ENCODE data around the gene CCDC82. TPM values are rescaled to one million over a fixed set of nuclear protein-coding genes. Genes with fewer than 3 reads are reported as not detected.
A peak's percentile ranks its signal among the peaks of the same experiment; 100 is the strongest.

The CCDC82 gene
- polyA plus RNA-seq, 2 of the 4 experiments (the other 2 are of a cell fraction) = 17.6 to 27.6 TPM

DNA sequence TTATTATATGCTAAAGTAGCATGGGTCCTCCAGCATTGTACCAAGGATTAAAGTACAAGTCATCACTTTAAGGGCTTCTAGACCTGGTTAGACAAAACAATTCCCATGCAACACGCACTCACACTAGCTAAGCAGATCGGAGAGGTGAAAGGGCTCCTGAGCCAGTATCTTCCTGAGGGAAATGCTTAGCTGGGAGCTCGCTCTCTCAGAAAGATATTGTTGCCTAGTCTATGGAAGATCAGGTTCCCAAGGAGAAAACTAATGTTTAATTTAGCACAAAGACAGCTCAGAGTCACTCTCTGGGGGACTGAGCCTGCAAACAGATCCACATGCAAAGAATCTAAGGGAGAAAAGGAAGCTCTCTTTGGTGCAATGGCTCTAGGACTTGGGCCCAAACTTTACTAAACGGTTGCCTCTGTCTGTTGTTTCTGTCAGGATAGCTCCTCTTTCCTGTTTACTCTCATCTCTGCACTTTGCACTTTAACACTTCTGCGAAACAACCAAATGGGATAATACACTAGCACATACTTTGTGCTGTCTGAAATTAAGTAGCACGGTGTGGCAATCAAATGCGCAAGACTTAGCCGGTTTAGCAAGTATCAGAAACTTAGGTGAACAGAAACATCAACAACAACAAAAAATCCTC, 57.5 kb downstream of the CCDC82 start:
- Histone ChIP-seq H3K4me3 (no peak overlapping the region), H3K4me1 (peaks cover 35% of the 10 kb centered on the region), H3K9me3 (no peaks in the 10 kb centered on the region), H3K4me2 (peak overlapping the region; percentile 32; the same call in 2 of the 3 replicates), H3K27ac (no peak overlapping the region)
- ATAC-seq = no peak; a peak in 1 of 6 replicates
- POLR2A ChIA-PET = no interaction called here
- DNase-seq (ENCODE audit: low read depth in 1 of 2, low spot score in 1 of 2) = no peak
- FAIRE-seq = no peak
- CTCF ChIA-PET = interaction anchor here (1.3 to 4.0 kb wide), 2 partner anchors 11 to 496 kb away, joined by 4 to 15 read pairs; partner anchors contain the start of gene MAML2
- 69% methylated on average over 8 of the region's 8 CpGs for WGBS (ENCODE audit: missing lambda C conversion rate)
- TF ChIP-seq HDAC2 (IDR thresholded peaks at IDR 0.05) = no peak
- no peak for TF ChIP-seq ATOH8 (CRISPR knock-in tag; IDR thresholded peaks at IDR 0.05; ENCODE audit: low read depth)
- no peak for TF ChIP-seq REST (IDR thresholded peaks at IDR 0.05)
- TF ChIP-seq CBX2 (IDR thresholded peaks at IDR 0.05; ENCODE audit: borderline replicate concordance, low read depth) = no peak
- TF ChIP-seq POLR2AphosphoS2 (conservative IDR thresholded peaks at IDR 0.05; ENCODE audit: low read length) = no peak
- TF ChIP-seq POLR2A (IDR thresholded peaks at IDR 0.05; ENCODE audit: low read length) = no peak
- no peak for TF ChIP-seq ZC3H11A (IDR thresholded peaks at IDR 0.05)
- TF ChIP-seq PHF8 (IDR thresholded peaks at IDR 0.05; ENCODE audit: borderline replicate concordance, low read depth) = no peak
- TF ChIP-seq FOXS1 (CRISPR knock-in tag; IDR thresholded peaks at IDR 0.05) = no peak
- no peak for TF ChIP-seq KDM1A (IDR thresholded peaks at IDR 0.05; ENCODE audit: low read depth)
- no peak for TF ChIP-seq CHD4 (IDR thresholded peaks at IDR 0.05; ENCODE audit: borderline replicate concordance)

DNA sequence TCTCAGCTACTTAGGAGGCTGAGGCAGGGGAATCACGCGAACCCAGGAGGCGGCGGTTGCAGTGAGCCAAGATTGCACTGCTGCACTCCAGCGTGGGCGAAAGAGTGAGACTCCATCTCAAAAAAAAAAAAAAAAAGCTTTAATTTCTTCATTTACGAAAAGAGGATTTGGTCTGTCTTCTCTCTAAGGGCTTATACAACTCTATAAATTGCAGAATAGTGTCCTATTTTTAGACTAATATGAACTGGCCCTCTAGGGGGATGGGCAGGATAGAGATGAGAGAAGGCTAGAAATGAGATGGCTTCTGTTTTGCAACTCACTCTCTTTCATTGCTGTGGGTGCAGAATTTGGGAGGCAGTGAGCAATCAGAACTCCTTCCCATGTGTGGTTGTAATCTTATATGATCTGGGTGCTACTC, 58.0 kb downstream of the CCDC82 start:
- Histone ChIP-seq H3K4me2 (peak overlapping the region; percentile 32; the same call in 1 of the 3 replicates), H3K27ac (no peak overlapping the region), H3K4me1 (peaks cover 34% of the 10 kb centered on the region), H3K4me3 (no peak overlapping the region), H3K9me3 (no peaks in the 10 kb centered on the region)
- WGBS (ENCODE audit: missing lambda C conversion rate) = 97% methylated on average over 7 of the region's 7 CpGs
- no peak for FAIRE-seq
- ChIA-PET POLR2A (no interaction called here), CTCF (interaction anchor here (4.0 kb wide), 1 partner anchor 11 kb away, joined by 15 read pairs; the partner anchor contains the start of gene MAML2)
- no peak for ATAC-seq
- DNase-seq (ENCODE audit: low read depth in 1 of 2, low spot score in 1 of 2) = no peak
- no peak for TF ChIP-seq CHD2 (IDR thresholded peaks at IDR 0.05; ENCODE audit: low read length, partially characterized antibody)
- TF ChIP-seq ZC3H11A (IDR thresholded peaks at IDR 0.05) = no peak
- no peak for TF ChIP-seq KDM5A (IDR thresholded peaks at IDR 0.05)
- TF ChIP-seq ZSCAN20 (CRISPR knock-in tag; IDR thresholded peaks at IDR 0.05) = no peak
- TF ChIP-seq MAZ (IDR thresholded peaks at IDR 0.05; ENCODE audit: borderline replicate concordance, low read depth, low read length) = no peak
- no peak for TF ChIP-seq GATA3 (IDR thresholded peaks at IDR 0.05; ENCODE audit: borderline replicate concordance)
- no peak for TF ChIP-seq RARB (CRISPR knock-in tag; IDR thresholded peaks at IDR 0.05)

- H3K4me1 ChIP-seq = peaks cover 41% of the 10 kb centered on the region
- POLR2A ChIA-PET = interaction anchor here (0.7 kb wide), 1 partner anchor 190 kb away, joined by 3 read pairs; no protein-coding TSS in a partner anchor
- no peak overlapping the region for H3K4me3 ChIP-seq
- ATAC-seq (no peak), FAIRE-seq (no peak), DNase-seq (ENCODE audit: low read depth in 1 of 2, low spot score in 1 of 2) (no peak)
- WGBS (ENCODE audit: missing lambda C conversion rate) = 93% methylated on average over 4 of the region's 4 CpGs
- H3K4me2 ChIP-seq = no peak overlapping the region
- CTCF ChIA-PET = interaction anchor here (4.0 kb wide), 1 partner anchor 13 kb away, joined by 15 read pairs; the partner anchor contains the start of gene MAML2
- no peak overlapping the region for H3K27ac ChIP-seq
- H3K9me3 ChIP-seq = no peaks in the 10 kb centered on the region
- no peak for TF ChIP-seq SMC3 (IDR thresholded peaks at IDR 0.05)
- no peak for TF ChIP-seq CBX8 (IDR thresholded peaks at IDR 0.05)
- no peak for TF ChIP-seq RARB (CRISPR knock-in tag; IDR thresholded peaks at IDR 0.05)
- no peak for TF ChIP-seq REST (IDR thresholded peaks at IDR 0.05)
Measured at GRCh38 chr11:96330511-96330859, 59.2 kb downstream of the CCDC82 start.

Data from A549 (cell line).